K562 treated with DMSO at 1 percent for 4 hours (cell line): Measurements from ENCODE around the gene SPATA7. TPM values are rescaled to one million over a fixed set of nuclear protein-coding genes. Genes with fewer than 3 reads are reported as not detected.

Experiments
- total RNA-seq: library from RNA; unstranded; fragments of 300-600 nt; gene quantifications from 2 replicates; pipeline ENCODE4 v1.2.3, GENCODE V29; 2022; ENCODE audit not compliant: insufficient read depth

SPATA7 gene
- 0.99 and 1.9 TPM in 2 replicates for total RNA-seq

GRCh38 chr14:88385212-88386101 lies at the start of gene SPATA7:
SPATA7 (plus strand) TSS chr14:88385657; CDS start chr14:88385819, 162 bp downstream.

Other genes starting within 250 kb of the SPATA7 start
- not detected in 2 replicates for gene KCNK10, start 62.4 kb upstream of the SPATA7 start, total RNA-seq
- gene PTPN21, start 169.3 kb downstream of the SPATA7 start, total RNA-seq: 0.49 and 1.0 TPM in 2 replicates
- gene ZC3H14, start 177.4 kb downstream of the SPATA7 start, total RNA-seq: 18.7 and 22.3 TPM in 2 replicates